OCI-LY7 (cell line): ENCODE measurements around the gene GLDN. TPM values are rescaled to one million over a fixed set of nuclear protein-coding genes. Genes with fewer than 3 reads are reported as not detected.
"Not testable (repeated sequence)": the region's sequence is repeated elsewhere in the genome, so short reads cannot be mapped to it uniquely, and the experiment has no call there.

Experiments used
- BruUV-seq: library from RNA; stranded (reverse); fragments of 400-500 nt; replicated peaks from 2 replicates; lab custom pipeline; 2021; lab: Mats Ljungman, UMichigan
- CTCF ChIA-PET: fragments of 300-600 bp; sonication (Branson Sonifier 250); formaldehyde crosslinking; loops from one replicate; lab custom pipeline; 2022; ENCODE audit warnings: antibody characterized with exemption; ENCODE audit not compliant: unreplicated experiment; lab: Charles Lee
- POLR2A ChIA-PET: fragments of 300-600 bp; sonication (Branson Sonifier 250); formaldehyde crosslinking; loops from one replicate; lab custom pipeline; 2022; ENCODE audit warnings: antibody characterized with exemption; lab: Charles Lee
- DNase-seq: peaks from one replicate; pipeline ENCODE4 v3.0.0-alpha.2; 2015; ENCODE audit warnings: low spot score
- H2AFZ ChIP-seq: fragments of 200-600 bp; sonication (generic), shearing (Covaris generic); 2 replicates; pipeline ENCODE4 v1.6.1; 2014; ENCODE audit warnings: mild to moderate bottlenecking, antibody characterized with exemption, low read length, moderate library complexity
- H3K27ac ChIP-seq: fragments of 200-600 bp; sonication (generic); 2 replicates; pipeline ENCODE4 v1.5.1; 2014; ENCODE audit warnings: mixed run types, low read depth, mild to moderate bottlenecking, moderate library complexity, low read length, inconsistent platforms; ENCODE audit not compliant: poor library complexity, severe bottlenecking
- H3K36me3 ChIP-seq: fragments of 200-600 bp; sonication (generic); 2 replicates; pipeline ENCODE4 v1.6.1; 2014; ENCODE audit warnings: mild to moderate bottlenecking, antibody characterized with exemption, low read length, moderate library complexity, mixed read lengths; ENCODE audit not compliant: insufficient read depth
- H3K4me1 ChIP-seq: fragments of 200-600 bp; sonication (generic); 2 replicates; pipeline ENCODE4 v1.5.1; 2014; ENCODE audit warnings: mild to moderate bottlenecking, low read length; ENCODE audit not compliant: insufficient read depth, poor library complexity, severe bottlenecking
- H3K4me2 ChIP-seq: fragments of 200-600 bp; sonication (generic); 2 replicates; pipeline ENCODE4 v1.6.1; 2014; ENCODE audit warnings: mild to moderate bottlenecking, low read length
- H3K4me3 ChIP-seq: fragments of 200-600 bp; sonication (generic); 2 replicates; pipeline ENCODE4 v1.5.1; 2014; ENCODE audit warnings: mild to moderate bottlenecking, low read depth, low read length; ENCODE audit not compliant: poor library complexity, severe bottlenecking
- H3K79me2 ChIP-seq: fragments of 200-600 bp; sonication (generic); 2 replicates; pipeline ENCODE4 v1.6.1; 2016; ENCODE audit warnings: low read depth, mild to moderate bottlenecking, low read length, moderate library complexity, mixed read lengths; ENCODE audit not compliant: insufficient read depth
- H3K9me2 ChIP-seq: fragments of 200-600 bp; sonication (generic); 2 replicates; pipeline ENCODE4 v1.6.1; 2016; ENCODE audit warnings: mild to moderate bottlenecking, low read length, mixed read lengths; ENCODE audit not compliant: insufficient read depth
- H3K9me3 ChIP-seq: fragments of 200-600 bp; sonication (generic); 2 replicates; pipeline ENCODE4 v1.6.1; 2014; ENCODE audit warnings: mild to moderate bottlenecking, mixed run types, low read length, mixed read lengths
- H4K20me1 ChIP-seq: fragments of 200-600 bp; sonication (generic); 2 replicates; pipeline ENCODE4 v1.6.1; 2014; ENCODE audit warnings: mild to moderate bottlenecking, antibody characterized with exemption, low read length, moderate library complexity, mixed read lengths; ENCODE audit not compliant: insufficient read depth
- CTCF ChIP-seq: fragments of 200-600 bp; sonication (generic); conservative IDR thresholded peaks from 2 replicates; pipeline ENCODE4 v1.5.1; 2014; ENCODE audit warnings: mild to moderate bottlenecking, antibody characterized with exemption, low read length, moderate library complexity, mixed read lengths
- EZH2phosphoT487 ChIP-seq: fragments of 200-600 bp; sonication (generic); IDR thresholded peaks from 2 replicates; pipeline ENCODE4 v1.6.1; 2018; ENCODE audit warnings: low read depth, borderline replicate concordance, mild to moderate bottlenecking, mixed run types, antibody characterized with exemption, low read length, moderate library complexity, mixed read lengths
- intact Hi-C: fragments of 100-400 bp; cut with micrococcal nuclease; formaldehyde crosslinking; loops from one replicate; pipeline ENCODE4 v1.10.0; 2022; ENCODE audit not compliant: unreplicated experiment
- total RNA-seq, 2 experiments: library from RNA; depleted of rRNA in 1 of 2; stranded (reverse); fragments of >200 nt in 1 of 2; shearing (Covaris generic) in 1 of 2; gene quantifications; 2 replicates each; pipeline ENCODE4 v1.2.3, GENCODE V29; 2014 to 2022

Gene GLDN
- total RNA-seq, 2 experiments from 2014 or later = not detected

GRCh38 chr15:51443282-51443914 lies 101.9 kb downstream of the GLDN start:
- no peak for DNase-seq
- CTCF ChIA-PET = no interaction called here
- no peak overlapping the region for H2AFZ ChIP-seq
- no peaks in the 10 kb centered on the region for H3K9me2 ChIP-seq
- no TSS peak for BruUV-seq
- intact Hi-C loops = no loop called here
- no peaks in the 10 kb centered on the region for H3K36me3 ChIP-seq
- no peaks in the 10 kb centered on the region for H4K20me1 ChIP-seq
- TF ChIP-seq EZH2phosphoT487 (no peak), CTCF (no peak)
- H3K4me3 ChIP-seq = no peak overlapping the region
- H3K79me2 ChIP-seq = no peaks in the 10 kb centered on the region
- POLR2A ChIA-PET = no interaction called here
- no peaks in the 10 kb centered on the region for H3K9me3 ChIP-seq
- H3K4me2 ChIP-seq = no peak overlapping the region
- H3K4me1 ChIP-seq = no peaks in the 10 kb centered on the region
- no peak overlapping the region for H3K27ac ChIP-seq

- ChIA-PET POLR2A (no interaction called here), CTCF (no interaction called here)
- Histone ChIP-seq H3K9me3 (no peaks in the 10 kb centered on the region), H3K36me3 (no peaks in the 10 kb centered on the region), H3K4me2 (no peak overlapping the region), H2AFZ (no peak overlapping the region), H3K9me2 (no peaks in the 10 kb centered on the region), H3K27ac (no peak overlapping the region), H3K79me2 (no peaks in the 10 kb centered on the region), H4K20me1 (no peaks in the 10 kb centered on the region), H3K4me3 (no peak overlapping the region), H3K4me1 (no peaks in the 10 kb centered on the region)
- TF ChIP-seq EZH2phosphoT487 = no peak
- no peak for TF ChIP-seq CTCF
- no peak for DNase-seq
- intact Hi-C loops = no loop called here
- BruUV-seq = no TSS peak
These were observed 102.7 kb downstream of the GLDN start for GRCh38 chr15:51444112-51444511.

GRCh38 chr15:51444807-51445206 lies 103.4 kb downstream of the GLDN start:
- ChIA-PET CTCF (no interaction called here), POLR2A (interaction anchor here (1.0 kb wide), 1 partner anchor 12 kb away, joined by 3 read pairs; no protein-coding TSS in a partner anchor)
- Histone ChIP-seq H2AFZ (no peak overlapping the region), H4K20me1 (no peaks in the 10 kb centered on the region), H3K9me2 (no peaks in the 10 kb centered on the region), H3K36me3 (no peaks in the 10 kb centered on the region), H3K79me2 (no peaks in the 10 kb centered on the region), H3K27ac (no peak overlapping the region), H3K4me2 (no peak overlapping the region), H3K4me1 (no peaks in the 10 kb centered on the region), H3K9me3 (no peaks in the 10 kb centered on the region), H3K4me3 (no peak overlapping the region)
- intact Hi-C loops = no loop called here
- TF ChIP-seq CTCF = no peak
- no peak for TF ChIP-seq EZH2phosphoT487
- DNase-seq = no peak
- no TSS peak for BruUV-seq

GRCh38 chr15:51446029-51446744 lies 104.7 kb downstream of the GLDN start:
- DNase-seq, BruUV-seq, H4K20me1 ChIP-seq, H3K4me1 ChIP-seq, H3K79me2 ChIP-seq, H3K9me2 ChIP-seq, CTCF ChIA-PET, H3K4me2 ChIP-seq, H3K36me3 ChIP-seq, H3K9me3 ChIP-seq, intact Hi-C loops, H3K4me3 ChIP-seq, H3K27ac ChIP-seq, H2AFZ ChIP-seq: not testable (repeated sequence)
- POLR2A ChIA-PET = interaction anchor here (1.0 kb wide), 1 partner anchor 23 kb away, joined by 3 read pairs; no protein-coding TSS in a partner anchor
